Fibroblast of lung (primary cell): Measurements from ENCODE around the gene ITPRIPL2.

Experiments used
- EZH2 ChIP-seq: IDR thresholded peaks from 2 replicates; pipeline ENCODE4 v1.5.1; 2012; ENCODE audit warnings: low read length, control low read depth, mild to moderate bottlenecking; ENCODE audit errors: missing control alignments
- TF ChIP-seq, protein P1 (sequence below), 2 donors: IDR thresholded peaks in 1 of 2; conservative IDR thresholded peaks in 1 of 2; 1 replicate in 1 of 2; 2 replicates in 1 of 2; pipeline ENCODE4 v1.5.1; 2011 to 2012; ENCODE audit warnings: low read length in 2 of 2, control low read depth in 1 of 2, inconsistent platforms in 1 of 2, low read depth in 1 of 2, mild to moderate bottlenecking in 1 of 2

- TF ChIP-seq, protein P1, sequence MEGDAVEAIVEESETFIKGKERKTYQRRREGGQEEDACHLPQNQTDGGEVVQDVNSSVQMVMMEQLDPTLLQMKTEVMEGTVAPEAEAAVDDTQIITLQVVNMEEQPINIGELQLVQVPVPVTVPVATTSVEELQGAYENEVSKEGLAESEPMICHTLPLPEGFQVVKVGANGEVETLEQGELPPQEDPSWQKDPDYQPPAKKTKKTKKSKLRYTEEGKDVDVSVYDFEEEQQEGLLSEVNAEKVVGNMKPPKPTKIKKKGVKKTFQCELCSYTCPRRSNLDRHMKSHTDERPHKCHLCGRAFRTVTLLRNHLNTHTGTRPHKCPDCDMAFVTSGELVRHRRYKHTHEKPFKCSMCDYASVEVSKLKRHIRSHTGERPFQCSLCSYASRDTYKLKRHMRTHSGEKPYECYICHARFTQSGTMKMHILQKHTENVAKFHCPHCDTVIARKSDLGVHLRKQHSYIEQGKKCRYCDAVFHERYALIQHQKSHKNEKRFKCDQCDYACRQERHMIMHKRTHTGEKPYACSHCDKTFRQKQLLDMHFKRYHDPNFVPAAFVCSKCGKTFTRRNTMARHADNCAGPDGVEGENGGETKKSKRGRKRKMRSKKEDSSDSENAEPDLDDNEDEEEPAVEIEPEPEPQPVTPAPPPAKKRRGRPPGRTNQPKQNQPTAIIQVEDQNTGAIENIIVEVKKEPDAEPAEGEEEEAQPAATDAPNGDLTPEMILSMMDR (conservative IDR thresholded peaks at IDR 0.05 in 1 of 2, IDR thresholded peaks at IDR 0.05 in 1 of 2; ENCODE audit: low read depth in 1 of 2, low read length in 2 of 2), result no peak
- no peak for TF ChIP-seq EZH2
Observed at GRCh38 chr16:19126300-19126699, 12.5 kb downstream of the ITPRIPL2 start.
